Calu3 (cell line): ENCODE results near the gene FSIP1. TPM values are rescaled to one million over a fixed set of nuclear protein-coding genes. Genes with fewer than 3 reads are reported as not detected.

Experiments
- BruUV-seq: library from RNA; stranded (reverse); fragments of 400-500 nt; replicated peaks from 2 replicates; lab custom pipeline; 2021; lab: Mats Ljungman, UMichigan
- CTCF ChIA-PET: fragments of 300-600 bp; sonication (Branson Sonifier 250); formaldehyde crosslinking; loops from one replicate; lab custom pipeline; 2022; ENCODE audit warnings: antibody characterized with exemption; lab: Charles Lee
- DNase-seq: peaks from one replicate; pipeline ENCODE4 v3.0.0; 2022
- H3K27ac Mint-ChIP-seq: one replicate; pipeline ENCODE4 v1.8.0; 2022; ENCODE audit warnings: mixed read lengths; ENCODE audit not compliant: unreplicated experiment
- H3K27me3 Mint-ChIP-seq: one replicate; pipeline ENCODE4 v1.8.0; 2022; ENCODE audit warnings: mixed read lengths; ENCODE audit not compliant: unreplicated experiment
- H3K36me3 Mint-ChIP-seq: one replicate; pipeline ENCODE4 v1.8.0; 2022; ENCODE audit warnings: mild to moderate bottlenecking, moderate library complexity, mixed read lengths; ENCODE audit not compliant: insufficient read depth, unreplicated experiment
- H3K4me1 Mint-ChIP-seq: one replicate; pipeline ENCODE4 v1.8.0; 2022; ENCODE audit warnings: mild to moderate bottlenecking, low read depth, mixed read lengths; ENCODE audit not compliant: unreplicated experiment
- H3K4me3 Mint-ChIP-seq: one replicate; pipeline ENCODE4 v1.8.0; 2022; ENCODE audit warnings: mild to moderate bottlenecking, low read depth, moderate library complexity, mixed read lengths; ENCODE audit not compliant: unreplicated experiment
- H3K9me3 Mint-ChIP-seq: one replicate; pipeline ENCODE4 v1.8.0; 2022; ENCODE audit warnings: low read depth, mixed read lengths; ENCODE audit not compliant: unreplicated experiment
- intact Hi-C: fragments of 100-400 bp; cut with micrococcal nuclease; formaldehyde crosslinking; loops from one replicate; pipeline ENCODE4 v1.10.0; 2022; ENCODE audit not compliant: unreplicated experiment
- total RNA-seq: library from RNA; stranded (reverse); gene quantifications from 2 replicates; pipeline ENCODE4 v1.2.3, GENCODE V29; 2022
- TF ChIP-seq, protein P1 (sequence below): fragments of 200-600 bp; IDR thresholded peaks from one replicate; pipeline ENCODE4 v1.8.0; 2022; ENCODE audit warnings: antibody characterized with exemption; ENCODE audit not compliant: unreplicated experiment

FSIP1 gene
- total RNA-seq, 1 experiment from 2014 or later: 0.28 TPM

DNA sequence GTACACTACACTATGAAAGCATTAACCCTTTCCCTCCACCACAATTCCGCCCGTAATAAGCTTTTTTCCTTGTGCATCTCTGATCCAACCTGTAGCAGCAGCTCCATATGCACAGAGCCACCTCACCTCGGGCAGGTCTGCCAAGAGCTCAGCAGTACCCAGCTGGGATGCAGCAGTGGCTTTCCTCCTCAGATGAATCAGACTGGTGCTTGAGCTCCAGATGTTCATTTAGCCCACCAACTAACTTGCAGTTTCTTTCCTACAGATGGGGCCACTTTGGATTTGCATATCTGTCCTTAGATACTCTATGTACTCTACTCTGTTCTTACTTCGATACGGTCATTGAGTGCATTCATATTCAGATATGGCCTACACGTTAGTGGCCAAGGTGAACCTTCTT lies 14.8 kb upstream of the FSIP1 start:
- no peaks in the 10 kb centered on the region for H3K27me3 Mint-ChIP-seq
- H3K36me3 Mint-ChIP-seq: no peaks in the 10 kb centered on the region
- no peaks in the 10 kb centered on the region for H3K9me3 Mint-ChIP-seq
- no TSS peak for BruUV-seq
- CTCF ChIA-PET: interaction anchor here (0.6 kb wide), 1 partner anchor 10 kb away, joined by 3 read pairs; no protein-coding TSS in a partner anchor
- TF ChIP-seq, protein P1, sequence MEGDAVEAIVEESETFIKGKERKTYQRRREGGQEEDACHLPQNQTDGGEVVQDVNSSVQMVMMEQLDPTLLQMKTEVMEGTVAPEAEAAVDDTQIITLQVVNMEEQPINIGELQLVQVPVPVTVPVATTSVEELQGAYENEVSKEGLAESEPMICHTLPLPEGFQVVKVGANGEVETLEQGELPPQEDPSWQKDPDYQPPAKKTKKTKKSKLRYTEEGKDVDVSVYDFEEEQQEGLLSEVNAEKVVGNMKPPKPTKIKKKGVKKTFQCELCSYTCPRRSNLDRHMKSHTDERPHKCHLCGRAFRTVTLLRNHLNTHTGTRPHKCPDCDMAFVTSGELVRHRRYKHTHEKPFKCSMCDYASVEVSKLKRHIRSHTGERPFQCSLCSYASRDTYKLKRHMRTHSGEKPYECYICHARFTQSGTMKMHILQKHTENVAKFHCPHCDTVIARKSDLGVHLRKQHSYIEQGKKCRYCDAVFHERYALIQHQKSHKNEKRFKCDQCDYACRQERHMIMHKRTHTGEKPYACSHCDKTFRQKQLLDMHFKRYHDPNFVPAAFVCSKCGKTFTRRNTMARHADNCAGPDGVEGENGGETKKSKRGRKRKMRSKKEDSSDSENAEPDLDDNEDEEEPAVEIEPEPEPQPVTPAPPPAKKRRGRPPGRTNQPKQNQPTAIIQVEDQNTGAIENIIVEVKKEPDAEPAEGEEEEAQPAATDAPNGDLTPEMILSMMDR: no peak
- H3K27ac Mint-ChIP-seq: no peak overlapping the region
- intact Hi-C loops: no loop called here
- DNase-seq: no peak
- H3K4me1 Mint-ChIP-seq: peaks cover 7% of the 10 kb centered on the region
- H3K4me3 Mint-ChIP-seq: no peak overlapping the region

DNA sequence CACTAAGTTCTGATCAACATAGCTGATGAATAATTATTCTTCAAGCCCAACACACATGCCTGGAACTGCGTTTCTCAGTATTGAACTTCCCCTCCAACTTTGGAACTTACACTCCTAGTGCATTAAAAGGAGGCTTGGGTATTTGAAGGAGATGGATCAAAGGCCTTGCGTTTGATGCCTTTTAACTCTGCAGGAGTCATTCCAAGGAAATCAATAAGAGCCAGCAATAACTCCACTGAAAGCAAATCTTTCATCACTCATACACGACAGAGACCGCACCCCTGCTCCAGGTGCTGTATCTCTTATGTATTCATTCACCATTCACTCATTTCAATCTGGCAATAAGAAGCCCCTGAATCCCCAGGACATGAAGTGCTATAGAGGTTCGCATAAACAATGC lies 14.0 kb upstream of the FSIP1 start:
- TF ChIP-seq, protein P1: no peak
- intact Hi-C loops: no loop called here
- CTCF ChIA-PET: no interaction called here
- no peak for DNase-seq
- Mint-ChIP-seq H3K27ac (no peak overlapping the region), H3K4me1 (peaks cover 7% of the 10 kb centered on the region), H3K36me3 (no peaks in the 10 kb centered on the region), H3K27me3 (no peaks in the 10 kb centered on the region), H3K9me3 (no peaks in the 10 kb centered on the region), H3K4me3 (no peak overlapping the region)
- BruUV-seq: no TSS peak

DNA sequence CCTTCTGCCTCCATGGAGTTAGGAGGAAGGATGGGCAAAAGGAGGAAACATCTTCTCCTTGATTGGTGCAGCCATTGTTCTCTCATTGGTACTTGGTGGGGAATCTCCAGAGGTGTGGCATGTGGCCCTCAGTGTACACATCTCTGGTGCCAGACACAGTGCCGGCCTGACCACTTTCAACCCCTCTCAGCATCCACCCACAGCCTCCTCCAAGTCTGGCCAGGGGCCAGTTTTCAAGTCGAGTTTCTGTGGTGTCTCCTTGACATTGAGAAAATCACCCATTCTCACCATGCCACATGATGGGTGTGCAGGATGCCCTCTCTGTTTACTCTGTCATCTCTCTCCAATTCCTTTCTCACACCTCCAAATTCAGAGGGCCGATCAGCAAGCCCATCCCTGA lies 12.8 kb upstream of the FSIP1 start:
- Mint-ChIP-seq H3K27ac (no peak overlapping the region), H3K36me3 (no peaks in the 10 kb centered on the region), H3K27me3 (no peaks in the 10 kb centered on the region), H3K9me3 (no peaks in the 10 kb centered on the region), H3K4me3 (no peak overlapping the region), H3K4me1 (peaks cover 7% of the 10 kb centered on the region)
- CTCF ChIA-PET: no interaction called here
- intact Hi-C loops: no loop called here
- DNase-seq: no peak
- TF ChIP-seq, protein P1: no peak
- BruUV-seq: no TSS peak

DNA sequence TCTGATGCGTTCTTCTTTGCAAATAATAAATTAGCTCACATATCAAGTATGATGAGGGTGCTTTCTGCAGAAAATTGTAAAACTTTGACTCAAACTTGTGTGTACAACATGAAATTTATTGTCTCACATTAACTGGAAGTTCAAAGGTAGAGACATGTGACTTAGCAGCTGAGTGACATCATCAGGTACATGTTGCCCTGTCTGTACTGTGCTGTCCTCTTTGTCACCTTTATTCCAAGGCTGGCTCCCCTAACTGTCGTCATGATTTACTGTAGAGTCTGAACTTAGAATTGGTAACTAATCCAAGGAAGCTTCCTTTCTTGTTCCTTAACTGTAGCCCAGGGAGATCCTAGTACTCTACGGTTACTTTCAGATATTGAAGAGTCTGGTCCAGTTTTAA lies 12.3 kb upstream of the FSIP1 start:
- Mint-ChIP-seq H3K4me3 (no peak overlapping the region), H3K36me3 (no peaks in the 10 kb centered on the region), H3K27me3 (no peaks in the 10 kb centered on the region), H3K27ac (no peak overlapping the region), H3K9me3 (no peaks in the 10 kb centered on the region), H3K4me1 (peaks cover 7% of the 10 kb centered on the region)
- no peak for DNase-seq
- intact Hi-C loops: no loop called here
- BruUV-seq: no TSS peak
- CTCF ChIA-PET: no interaction called here
- TF ChIP-seq, protein P1: no peak
